HG03571 (cell line): ENCODE results near the gene VPS18.
A peak's percentile ranks its signal among the peaks of the same experiment; 100 is the strongest.
"Not testable (repeated sequence)": the region's sequence is repeated elsewhere in the genome, so short reads cannot be mapped to it uniquely, and the experiment has no call there.

Experiments used
- ATAC-seq: cut with Tn5 transposase; IDR thresholded peaks from one replicate; pipeline ENCODE4 v1.9.1; 2021; ENCODE audit not compliant: unreplicated experiment

Gene VPS18, protein sequence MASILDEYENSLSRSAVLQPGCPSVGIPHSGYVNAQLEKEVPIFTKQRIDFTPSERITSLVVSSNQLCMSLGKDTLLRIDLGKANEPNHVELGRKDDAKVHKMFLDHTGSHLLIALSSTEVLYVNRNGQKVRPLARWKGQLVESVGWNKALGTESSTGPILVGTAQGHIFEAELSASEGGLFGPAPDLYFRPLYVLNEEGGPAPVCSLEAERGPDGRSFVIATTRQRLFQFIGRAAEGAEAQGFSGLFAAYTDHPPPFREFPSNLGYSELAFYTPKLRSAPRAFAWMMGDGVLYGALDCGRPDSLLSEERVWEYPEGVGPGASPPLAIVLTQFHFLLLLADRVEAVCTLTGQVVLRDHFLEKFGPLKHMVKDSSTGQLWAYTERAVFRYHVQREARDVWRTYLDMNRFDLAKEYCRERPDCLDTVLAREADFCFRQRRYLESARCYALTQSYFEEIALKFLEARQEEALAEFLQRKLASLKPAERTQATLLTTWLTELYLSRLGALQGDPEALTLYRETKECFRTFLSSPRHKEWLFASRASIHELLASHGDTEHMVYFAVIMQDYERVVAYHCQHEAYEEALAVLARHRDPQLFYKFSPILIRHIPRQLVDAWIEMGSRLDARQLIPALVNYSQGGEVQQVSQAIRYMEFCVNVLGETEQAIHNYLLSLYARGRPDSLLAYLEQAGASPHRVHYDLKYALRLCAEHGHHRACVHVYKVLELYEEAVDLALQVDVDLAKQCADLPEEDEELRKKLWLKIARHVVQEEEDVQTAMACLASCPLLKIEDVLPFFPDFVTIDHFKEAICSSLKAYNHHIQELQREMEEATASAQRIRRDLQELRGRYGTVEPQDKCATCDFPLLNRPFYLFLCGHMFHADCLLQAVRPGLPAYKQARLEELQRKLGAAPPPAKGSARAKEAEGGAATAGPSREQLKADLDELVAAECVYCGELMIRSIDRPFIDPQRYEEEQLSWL

DNA sequence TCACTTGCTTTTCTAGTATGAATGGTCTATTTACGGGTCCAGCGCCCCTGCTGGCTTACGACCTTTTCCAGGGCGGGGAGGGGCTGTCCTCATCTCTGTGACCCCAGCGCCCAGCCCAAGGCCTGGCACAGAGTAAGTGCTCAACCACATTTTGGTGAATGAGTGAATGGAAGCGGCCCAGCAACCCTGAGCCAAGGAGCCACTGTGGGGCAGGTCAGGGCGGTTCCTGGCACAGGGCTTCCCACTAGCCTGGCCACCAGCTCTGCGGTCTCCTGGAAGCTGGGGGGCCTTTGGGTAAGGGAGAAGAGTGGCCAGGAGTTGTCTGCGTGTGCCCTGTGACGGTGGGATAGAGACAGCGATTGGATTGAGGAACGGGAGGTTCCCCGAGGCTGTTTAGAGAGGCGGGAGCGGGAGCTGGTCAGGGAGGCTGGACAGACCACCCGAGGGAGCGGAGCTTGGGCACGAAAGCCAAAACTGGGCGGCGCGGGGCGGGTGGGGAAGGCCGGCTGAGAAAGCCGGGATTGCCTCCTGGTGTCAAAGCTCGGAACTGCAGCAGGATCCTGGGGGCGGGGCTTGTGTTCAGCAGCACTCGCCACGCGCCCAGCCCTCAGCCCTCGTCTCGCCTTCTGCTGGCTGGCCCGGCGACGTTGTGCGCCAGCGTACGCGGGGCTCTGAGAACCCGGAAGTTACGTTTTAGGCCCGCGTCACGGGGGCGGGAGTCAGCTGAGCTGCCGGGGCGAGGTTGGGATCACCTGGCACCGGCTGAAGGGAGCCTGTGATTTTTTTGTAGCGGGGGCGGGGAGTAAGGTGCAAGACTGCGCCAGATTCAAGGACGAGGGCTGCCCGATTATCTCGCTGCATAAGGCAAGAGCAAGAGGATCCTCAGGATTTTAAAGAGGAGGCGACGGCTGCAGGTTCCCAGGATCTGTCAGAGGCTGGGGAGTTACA, at the start of gene VPS18:
TSS of gene VPS18 (plus strand) at position 718 of the 948 bp plus-strand sequence. CDS start 319 bp downstream, outside the sequence.
- peak; percentile 82 for ATAC-seq

DNA sequence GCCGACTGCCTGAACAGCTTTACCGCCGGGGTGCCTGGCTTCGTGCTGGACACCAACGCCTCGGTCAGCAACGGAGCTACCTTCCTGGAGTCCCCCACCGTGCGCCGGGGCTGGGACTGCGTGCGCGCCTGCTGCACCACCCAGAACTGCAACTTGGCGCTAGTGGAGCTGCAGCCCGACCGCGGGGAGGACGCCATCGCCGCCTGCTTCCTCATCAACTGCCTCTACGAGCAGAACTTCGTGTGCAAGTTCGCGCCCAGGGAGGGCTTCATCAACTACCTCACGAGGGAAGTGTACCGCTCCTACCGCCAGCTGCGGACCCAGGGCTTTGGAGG, 49.6 kb upstream of the VPS18 start:
- no peak for ATAC-seq

DNA sequence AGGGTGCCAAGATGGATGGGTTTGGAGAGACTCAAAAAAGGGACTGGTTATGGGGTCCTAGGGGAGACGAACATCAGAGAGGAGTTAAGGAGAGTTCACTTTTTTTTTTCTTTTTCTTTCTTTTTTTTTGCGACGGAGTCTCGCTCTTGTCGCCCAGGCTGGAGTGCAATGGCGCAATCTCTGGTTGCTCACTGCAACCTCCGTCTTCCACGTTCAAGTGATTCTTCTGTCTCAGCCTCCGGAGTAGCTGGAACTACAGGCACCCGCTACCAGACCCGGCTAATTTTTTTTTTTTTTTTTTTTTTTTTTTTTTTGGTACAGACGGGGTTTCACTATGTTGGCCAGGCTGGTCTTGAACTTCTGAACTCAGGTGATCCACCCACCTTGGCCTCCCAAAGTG, 49.2 kb upstream of the VPS18 start:
- ATAC-seq: no peak

DNA sequence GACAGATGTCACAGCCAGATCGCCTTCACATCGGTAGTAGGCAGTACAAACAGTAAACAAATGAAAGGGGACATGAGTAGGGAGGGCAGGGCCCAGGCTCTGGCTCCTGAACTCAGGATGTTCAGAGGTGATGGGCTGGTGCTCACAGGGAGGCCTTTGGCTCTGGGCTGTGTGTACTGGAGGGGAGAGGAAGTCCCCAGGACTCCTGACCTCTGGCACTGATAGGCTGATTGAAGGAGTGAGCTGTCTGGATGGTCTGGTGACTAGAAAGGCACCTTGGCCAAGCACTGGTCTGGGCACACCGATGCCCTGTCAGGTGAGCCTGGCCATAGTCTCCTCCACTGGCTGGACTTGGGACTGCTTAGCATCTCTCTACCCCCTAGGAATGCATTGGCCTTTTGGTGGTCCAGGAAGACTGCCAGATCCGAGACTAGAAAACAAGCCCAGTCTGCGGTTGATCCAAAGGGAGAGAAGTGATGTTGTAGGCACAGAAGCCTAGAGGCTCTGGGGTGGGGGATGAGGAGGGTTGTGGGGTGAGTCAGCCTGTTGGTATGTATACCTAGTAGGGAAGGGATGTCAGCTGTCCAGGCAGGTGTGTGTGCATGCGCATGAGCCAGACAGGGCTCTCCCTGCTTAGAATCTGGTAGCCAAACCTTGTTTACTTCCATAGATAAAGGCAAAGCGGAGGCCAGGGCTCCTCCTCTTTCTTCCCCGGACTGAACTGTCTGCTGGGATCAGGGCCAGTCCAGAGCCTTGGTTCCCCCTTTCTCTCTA, 48.6 kb upstream of the VPS18 start:
- ATAC-seq: no peak

DNA sequence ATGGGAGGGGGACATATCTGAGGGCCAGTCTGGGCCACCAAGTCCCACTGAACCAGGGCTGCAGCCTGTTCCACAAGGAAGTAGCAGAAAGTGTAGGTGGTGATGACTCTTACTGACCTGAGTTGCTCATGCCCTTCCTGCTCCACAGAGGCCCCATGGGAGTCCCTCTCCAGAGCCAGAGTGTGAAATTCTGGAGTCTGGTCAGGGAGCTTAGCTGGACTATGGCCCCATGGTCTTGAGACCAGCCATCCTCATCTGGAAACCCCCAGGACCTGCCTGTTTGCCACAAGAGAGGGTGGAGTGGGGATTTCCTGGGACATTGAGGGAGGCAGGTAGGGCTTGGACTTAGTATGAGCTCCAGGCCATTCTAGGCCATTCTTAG, 47.4 kb upstream of the VPS18 start:
- ATAC-seq: no peak

DNA sequence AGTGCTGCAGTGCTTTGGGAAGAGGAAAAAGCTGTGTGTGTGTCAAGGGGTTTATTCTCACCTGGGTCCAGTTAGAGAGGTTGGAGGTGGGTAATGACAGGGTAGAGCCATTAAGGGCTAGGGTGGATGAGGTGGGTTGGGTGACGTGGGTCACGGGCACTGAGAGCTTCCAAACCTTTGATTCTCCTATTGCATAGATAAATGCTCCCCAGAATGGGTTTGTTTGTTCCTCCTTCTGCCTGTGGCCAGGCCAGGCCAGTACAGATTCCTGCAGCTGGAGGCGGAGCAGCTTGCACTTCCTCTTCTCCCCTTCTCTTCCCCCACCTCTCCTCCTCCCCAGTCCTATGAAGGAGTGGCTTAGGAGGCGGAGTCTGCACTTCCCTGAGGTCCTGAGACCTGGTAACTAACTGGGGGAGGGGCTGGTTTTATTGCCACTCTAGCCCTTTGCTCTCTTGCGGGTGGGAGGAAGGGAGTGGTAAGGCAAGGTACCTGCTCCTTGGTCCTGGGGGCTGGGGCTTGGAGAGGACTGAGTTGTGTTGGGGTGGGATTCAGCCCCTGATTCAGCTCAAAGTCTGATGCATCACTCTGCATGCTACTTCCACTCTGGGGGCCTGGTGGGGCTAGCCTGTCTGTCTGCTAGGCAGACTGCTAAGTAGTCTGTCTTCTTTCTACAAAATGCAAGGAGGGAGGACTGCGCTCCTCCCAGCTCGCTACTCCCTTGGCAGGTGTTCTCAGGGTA, 46.9 kb upstream of the VPS18 start:
- ATAC-seq: no peak

DNA sequence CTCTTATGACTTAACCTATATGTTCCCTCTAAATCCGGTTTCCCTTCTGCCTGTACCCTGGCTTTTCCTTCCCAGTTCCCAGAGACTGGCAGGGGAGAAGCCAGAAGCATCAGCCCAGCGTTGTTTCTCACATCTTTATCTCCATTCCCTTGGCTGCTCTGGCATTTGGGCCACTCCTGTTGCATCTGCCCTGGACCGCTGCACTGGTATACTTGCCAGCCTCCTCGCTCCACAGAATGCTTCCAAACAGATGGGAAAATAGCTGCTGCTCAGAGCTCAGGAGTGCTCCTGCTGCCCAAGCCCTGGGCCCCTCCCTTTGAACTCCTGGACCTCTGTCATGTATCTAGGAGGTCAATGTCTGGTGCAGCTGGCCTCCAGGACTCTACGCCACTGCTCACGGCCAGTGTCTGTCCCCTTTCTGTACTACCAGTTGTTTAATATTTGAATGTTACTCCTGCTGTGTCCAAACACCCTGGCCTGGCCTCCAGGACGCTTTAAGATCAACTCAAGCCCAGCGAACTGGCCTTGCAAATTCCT, 43.6 kb upstream of the VPS18 start:
- no peak for ATAC-seq

DNA sequence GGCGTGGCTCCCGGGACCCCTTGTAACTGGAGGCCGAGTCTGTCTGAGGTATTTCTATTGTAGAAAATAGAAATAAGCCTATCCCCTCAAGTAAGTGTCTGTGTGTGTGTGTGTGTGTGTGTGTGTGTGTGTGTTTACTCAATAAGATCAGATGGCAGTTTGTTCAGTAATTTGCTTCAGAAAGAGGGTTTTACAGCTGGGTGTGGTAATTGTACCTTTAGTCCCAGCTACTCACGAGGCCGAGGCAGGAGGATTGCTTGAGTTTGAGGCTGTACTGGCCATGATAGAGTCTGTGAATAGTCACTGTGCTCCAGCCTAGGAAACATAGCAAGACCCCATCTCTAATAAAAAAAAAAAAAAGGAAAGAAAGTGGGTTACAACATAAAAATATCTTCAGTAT, 41.7 kb upstream of the VPS18 start:
- no peak for ATAC-seq

DNA sequence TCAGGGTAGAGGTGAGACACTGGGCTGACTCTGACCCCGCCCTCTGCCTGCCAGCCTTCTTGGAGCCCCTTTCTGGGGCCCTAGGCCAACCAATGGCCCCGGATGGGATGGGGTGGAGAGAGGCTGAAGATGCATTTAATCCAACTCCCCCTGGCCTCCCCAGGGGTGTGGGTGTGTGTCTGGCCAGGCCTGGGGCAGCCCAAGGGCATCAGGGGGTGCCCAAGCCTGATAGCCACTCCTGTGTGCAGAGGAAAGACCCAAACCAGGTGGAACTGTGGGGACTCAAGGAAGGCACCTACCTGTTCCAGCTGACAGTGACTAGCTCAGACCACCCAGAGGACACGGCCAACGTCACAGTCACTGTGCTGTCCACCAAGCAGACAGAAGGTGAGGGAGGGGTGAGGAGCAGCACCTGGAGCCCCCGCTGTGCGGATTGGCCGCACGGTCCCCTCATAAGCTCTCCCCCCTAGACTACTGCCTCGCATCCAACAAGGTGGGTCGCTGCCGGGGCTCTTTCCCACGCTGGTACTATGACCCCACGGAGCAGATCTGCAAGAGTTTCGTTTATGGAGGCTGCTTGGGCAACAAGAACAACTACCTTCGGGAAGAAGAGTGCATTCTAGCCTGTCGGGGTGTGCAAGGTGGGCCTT, 40.9 kb upstream of the VPS18 start:
- ATAC-seq: no peak

DNA sequence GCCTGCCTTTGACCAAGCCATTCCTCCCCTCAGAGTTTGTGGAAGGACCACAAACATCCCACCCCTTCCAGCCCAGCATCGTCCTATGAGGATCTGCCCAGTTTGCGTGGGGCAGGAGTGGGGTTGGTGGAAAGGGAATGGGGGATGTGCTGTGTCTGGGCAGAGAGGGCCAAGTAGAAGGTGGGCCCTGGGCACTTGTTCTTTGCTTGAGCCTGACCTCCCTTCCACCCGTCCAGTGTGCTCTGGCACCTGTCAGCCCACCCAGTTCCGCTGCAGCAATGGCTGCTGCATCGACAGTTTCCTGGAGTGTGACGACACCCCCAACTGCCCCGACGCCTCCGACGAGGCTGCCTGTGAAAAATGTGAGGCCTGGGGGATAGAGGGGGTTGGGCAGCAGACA, 40.1 kb upstream of the VPS18 start:
- ATAC-seq: no peak

DNA sequence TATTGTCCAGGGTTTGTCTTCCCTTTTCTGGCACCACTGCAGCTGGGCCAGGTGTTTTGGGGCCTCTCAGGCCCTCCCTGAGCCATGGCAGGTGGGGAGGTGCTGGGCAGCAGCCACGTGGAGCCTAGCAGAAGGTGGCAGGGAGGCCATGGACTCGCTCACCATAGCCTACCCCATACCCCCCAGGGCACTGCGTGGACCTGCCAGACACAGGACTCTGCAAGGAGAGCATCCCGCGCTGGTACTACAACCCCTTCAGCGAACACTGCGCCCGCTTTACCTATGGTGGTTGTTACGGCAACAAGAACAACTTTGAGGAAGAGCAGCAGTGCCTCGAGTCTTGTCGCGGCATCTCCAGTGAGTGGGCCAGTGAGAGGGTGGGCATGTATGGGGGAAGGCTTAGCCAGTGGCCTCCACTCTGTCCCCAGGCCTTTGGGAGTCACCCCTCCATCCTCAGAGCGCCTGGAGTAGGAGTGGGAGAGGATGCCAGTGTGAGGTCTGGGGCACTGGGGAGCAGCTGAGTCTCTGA, 38.5 kb upstream of the VPS18 start:
- no peak for ATAC-seq

DNA sequence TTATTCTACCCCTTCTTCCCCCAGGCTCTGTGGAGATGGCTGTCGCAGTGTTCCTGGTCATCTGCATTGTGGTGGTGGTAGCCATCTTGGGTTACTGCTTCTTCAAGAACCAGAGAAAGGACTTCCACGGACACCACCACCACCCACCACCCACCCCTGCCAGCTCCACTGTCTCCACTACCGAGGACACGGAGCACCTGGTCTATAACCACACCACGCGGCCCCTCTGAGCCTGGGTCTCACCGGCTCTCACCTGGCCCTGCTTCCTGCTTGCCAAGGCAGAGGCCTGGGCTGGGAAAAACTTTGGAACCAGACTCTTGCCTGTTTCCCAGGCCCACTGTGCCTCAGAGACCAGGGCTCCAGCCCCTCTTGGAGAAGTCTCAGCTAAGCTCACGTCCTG, 37.5 kb upstream of the VPS18 start:
- no peak for ATAC-seq

DNA sequence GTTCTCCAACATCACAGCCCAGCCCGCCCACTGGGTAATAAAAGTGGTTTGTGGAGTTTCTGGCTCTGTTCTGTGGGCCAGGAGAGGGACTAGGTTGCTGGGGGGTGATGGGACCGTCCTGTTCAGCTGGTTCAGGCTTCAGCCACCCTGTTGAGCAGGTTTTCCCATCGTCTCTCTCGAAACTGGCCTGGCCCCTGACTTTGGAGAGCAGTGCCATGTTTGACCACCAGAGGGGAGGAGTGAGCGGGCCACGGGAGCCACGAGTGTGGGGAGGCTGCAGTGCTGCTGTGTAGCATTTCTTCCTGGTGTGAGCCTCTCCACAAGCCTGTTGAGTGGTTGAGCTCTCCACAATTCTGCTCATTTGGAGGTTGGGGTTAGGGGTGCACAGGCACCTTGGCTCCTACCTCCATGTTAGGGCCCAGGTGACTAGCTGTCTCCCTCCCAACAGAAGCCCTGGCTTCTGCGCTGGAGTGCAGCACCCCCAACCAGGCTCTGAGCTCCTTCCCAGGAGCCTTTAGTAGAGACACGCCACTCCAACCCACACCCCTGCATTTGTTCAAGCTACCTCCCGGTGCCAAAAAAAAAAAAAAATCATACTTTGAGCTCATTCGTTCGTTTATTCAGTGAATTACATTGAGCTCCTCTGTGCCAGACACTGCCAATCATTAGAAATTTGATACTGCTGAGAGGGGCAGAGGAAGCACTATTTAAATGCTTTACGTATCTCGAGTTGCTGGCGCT, 36.5 kb upstream of the VPS18 start:
- ATAC-seq: no peak

DNA sequence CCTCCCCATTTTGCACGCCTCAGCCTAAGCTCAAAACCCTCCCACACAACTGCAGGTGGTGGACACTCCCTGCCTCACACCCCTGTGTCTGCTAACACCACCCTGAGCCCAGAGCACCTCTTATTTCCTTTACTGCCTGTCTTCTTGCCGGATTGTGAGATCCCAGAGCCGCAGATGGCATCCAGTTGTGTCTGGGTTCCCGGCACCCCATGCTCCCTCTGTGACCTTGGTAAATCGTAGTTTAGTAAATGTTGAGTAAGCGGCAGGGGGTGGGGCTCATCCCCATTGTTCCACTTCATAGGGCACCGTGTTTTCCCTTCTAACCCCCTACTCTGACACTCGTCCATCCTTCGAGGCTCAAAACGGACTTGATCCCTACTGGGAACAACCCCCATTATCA, 35.5 kb upstream of the VPS18 start:
- no peak for ATAC-seq

DNA sequence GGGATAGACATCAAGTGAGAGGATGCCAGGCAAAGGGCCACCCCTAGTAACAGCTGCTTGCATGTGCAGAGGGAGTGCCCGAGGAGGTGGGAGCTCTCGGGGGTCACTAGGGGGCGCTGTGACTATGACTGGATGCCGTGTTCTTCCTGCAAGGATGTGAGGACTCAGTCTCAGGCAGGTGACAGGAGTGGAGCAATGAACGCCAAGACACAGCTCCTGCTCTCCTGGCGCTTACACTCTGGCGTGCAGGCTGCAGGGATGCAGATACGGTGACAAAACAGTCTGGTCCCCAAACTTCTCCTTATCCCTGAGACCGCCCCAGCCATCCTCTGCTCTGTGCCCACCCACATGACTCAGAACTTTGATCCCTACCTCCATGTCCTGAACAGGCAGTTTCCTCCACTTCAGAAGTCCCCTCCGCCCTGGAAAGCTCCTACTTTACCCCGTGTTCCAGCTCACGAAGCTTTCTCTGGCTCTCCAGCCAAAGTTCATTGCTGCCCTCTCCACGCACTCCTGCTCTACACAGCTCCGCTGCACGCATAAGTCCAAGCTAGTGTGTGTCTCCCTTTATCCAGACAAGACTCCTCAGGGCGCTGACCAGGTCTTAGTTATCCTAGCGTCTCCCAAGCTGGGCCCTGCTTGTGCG, 34.9 kb upstream of the VPS18 start:
- ATAC-seq: no peak

DNA sequence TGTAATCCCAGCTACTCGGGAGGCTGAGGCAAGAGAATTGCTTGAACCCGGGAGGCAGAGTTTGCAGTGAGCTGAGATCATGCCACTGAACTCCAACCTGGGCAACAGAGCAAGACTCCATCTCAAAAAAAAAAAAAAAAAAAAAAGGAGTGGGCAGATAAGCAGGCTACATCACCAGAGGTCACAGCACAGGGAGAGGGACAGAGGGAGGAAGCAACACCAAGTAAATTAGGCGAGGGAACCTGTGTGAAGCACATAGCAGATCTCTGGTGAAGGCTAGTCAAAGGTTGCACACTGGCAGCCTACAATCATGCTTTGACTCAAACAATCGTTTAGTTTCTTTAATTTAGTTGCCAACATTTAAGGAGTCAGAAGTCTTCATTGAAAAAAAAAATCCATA, 33.1 kb upstream of the VPS18 start:
- ATAC-seq: not testable (repeated sequence)

DNA sequence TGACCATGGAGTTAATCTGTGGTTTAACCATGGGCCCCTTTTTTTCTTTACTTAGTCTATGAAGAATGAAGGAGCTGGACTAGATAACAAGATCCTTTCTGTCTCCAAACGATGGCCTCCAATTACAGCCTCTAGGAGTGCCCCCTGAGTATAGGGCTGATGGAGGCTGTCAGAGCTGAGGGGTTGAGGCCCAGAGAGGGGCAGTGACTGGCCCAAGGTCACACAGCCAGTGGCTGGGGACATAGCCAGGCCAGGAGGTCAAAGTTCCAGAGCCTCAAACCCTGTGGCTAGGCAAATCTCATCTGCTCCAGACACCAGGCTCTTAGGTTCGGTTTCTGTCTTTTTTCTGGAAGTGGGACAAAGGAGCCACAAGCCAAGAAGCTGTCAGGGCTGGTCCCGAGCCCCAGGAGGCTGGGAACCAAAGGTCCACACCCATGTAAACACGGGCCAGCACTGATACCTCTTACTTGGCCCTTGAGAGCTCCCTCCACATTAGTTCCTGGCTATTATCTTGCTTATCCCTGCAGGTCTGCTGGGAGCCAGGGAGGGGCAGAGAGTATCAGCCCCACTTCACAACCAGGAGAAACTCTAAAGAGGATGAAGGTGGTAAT, 30.5 kb upstream of the VPS18 start:
- no peak for ATAC-seq
